Chondrocyte (in vitro differentiated cells): ENCODE results near the gene ARL4D. TPM values are rescaled to one million over a fixed set of nuclear protein-coding genes. Genes with fewer than 3 reads are reported as not detected.
"Not testable (repeated sequence)": the region's sequence is repeated elsewhere in the genome, so short reads cannot be mapped to it uniquely, and the experiment has no call there.

Source experiments
- DNase-seq: peaks from one replicate; pipeline ENCODE4 v3.0.0; 2021; ENCODE audit warnings: mixed read lengths, low spot score
- H3K27ac Mint-ChIP-seq: one replicate; pipeline ENCODE4 v1.8.0; 2021; ENCODE audit warnings: mild to moderate bottlenecking, moderate library complexity, mixed read lengths; ENCODE audit not compliant: unreplicated experiment
- H3K27me3 Mint-ChIP-seq: 2 replicates; pipeline ENCODE4 v1.8.0; 2021; ENCODE audit warnings: low read depth, mixed read lengths
- H3K36me3 Mint-ChIP-seq: 2 replicates; pipeline ENCODE4 v1.8.0; 2021; ENCODE audit warnings: low read depth, mixed read lengths
- H3K4me1 Mint-ChIP-seq: 2 replicates; pipeline ENCODE4 v1.8.0; 2021; ENCODE audit warnings: low read depth, mild to moderate bottlenecking, mixed read lengths
- H3K4me3 Mint-ChIP-seq: one replicate; pipeline ENCODE4 v1.8.0; 2021; ENCODE audit warnings: mild to moderate bottlenecking, moderate library complexity, mixed read lengths; ENCODE audit not compliant: unreplicated experiment
- H3K9me3 Mint-ChIP-seq: 2 replicates; pipeline ENCODE4 v1.8.0; 2021; ENCODE audit warnings: low read depth, mixed read lengths
- CTCF ChIP-seq: fragments of 200-600 bp; sonication (generic); IDR thresholded peaks from 2 replicates; pipeline ENCODE4 v1.5.0; 2021; ENCODE audit warnings: antibody characterized with exemption, mild to moderate bottlenecking, moderate library complexity
- total RNA-seq: library from RNA; stranded (reverse); gene quantifications from 3 replicates; pipeline ENCODE4 v1.2.1, GENCODE V29; 2021

ARL4D gene
- total RNA-seq, 1 donor from 2014 or later: 37.5 TPM

DNA sequence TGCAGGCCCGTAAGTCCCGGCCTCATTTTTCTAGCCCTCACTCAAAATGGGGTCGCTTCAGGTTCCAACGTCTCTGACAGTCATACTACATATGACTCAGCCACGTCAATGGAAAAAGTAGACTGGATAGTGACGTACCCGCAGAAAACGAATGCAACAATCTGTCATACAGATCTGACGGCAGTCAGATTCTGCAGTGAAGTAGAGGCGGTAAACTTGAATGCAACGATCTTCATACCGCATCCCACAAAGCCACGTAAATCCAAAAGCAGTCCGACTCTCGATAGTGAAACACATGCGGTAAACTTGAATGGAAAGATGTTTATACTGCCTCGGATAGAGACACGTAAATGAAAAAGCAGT lies 38.4 kb upstream of the ARL4D start:
- H3K4me3 Mint-ChIP-seq: peak overlapping the region; percentile 69
- H3K27ac Mint-ChIP-seq: peak overlapping the region; percentile 99
- no peak for TF ChIP-seq CTCF
- peaks cover 2% of the 10 kb centered on the region for H3K36me3 Mint-ChIP-seq
- H3K4me1 Mint-ChIP-seq: peaks cover 29% of the 10 kb centered on the region
- no peaks in the 10 kb centered on the region for H3K9me3 Mint-ChIP-seq
- H3K27me3 Mint-ChIP-seq: no peaks in the 10 kb centered on the region
- DNase-seq: no peak

DNA sequence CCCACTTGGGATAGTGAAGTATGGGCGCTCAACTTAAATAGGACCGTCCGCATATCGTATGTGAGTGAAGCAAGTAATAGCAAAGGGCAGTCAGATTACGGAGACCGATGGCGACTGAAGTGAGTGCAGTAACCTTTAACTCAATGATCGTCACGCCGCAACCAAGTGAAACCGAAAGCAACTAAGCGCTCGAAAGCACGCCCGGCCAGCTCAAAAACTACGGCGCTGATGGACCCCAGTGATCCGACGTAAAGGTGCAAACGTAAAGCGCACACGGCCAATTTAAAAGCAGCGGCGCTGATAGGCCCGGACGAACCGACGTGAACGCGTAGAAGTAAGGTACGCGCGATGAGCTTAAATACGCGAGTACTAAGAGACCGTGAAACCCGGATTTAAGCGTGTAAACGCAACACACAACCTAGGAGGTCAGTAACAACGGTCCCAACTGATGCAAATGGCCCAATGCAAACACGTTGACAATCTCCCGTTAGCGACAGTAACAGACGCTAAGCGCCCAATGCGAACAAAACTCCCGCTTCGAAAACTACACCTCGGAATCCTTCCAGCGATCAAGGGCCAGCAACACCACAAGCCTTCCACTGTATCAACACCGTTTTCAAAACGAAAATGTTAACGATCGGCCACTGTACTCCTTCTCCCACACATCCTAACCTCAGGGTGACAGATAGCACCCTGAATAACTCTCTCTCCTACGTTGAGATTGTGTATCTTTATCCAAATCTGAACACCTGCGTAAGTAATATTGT lies 37.9 kb upstream of the ARL4D start:
- DNase-seq: no peak
- Mint-ChIP-seq H3K27ac (peak overlapping the region; percentile 99), H3K27me3 (no peaks in the 10 kb centered on the region), H3K4me3 (peak overlapping the region; percentile 71), H3K9me3 (no peaks in the 10 kb centered on the region), H3K4me1 (peaks cover 29% of the 10 kb centered on the region), H3K36me3 (peaks cover 2% of the 10 kb centered on the region)
- no peak for TF ChIP-seq CTCF

GRCh38 chr17:43363181-43363925 lies 35.4 kb upstream of the ARL4D start:
- DNase-seq: no peak
- H3K9me3 Mint-ChIP-seq: no peaks in the 10 kb centered on the region
- no peaks in the 10 kb centered on the region for H3K27me3 Mint-ChIP-seq
- peaks cover 27% of the 10 kb centered on the region for H3K4me1 Mint-ChIP-seq
- TF ChIP-seq CTCF: no peak
- H3K36me3 Mint-ChIP-seq: peaks cover 2% of the 10 kb centered on the region
- peak overlapping the region; percentile 20 for H3K4me3 Mint-ChIP-seq
- no peak overlapping the region for H3K27ac Mint-ChIP-seq

DNA sequence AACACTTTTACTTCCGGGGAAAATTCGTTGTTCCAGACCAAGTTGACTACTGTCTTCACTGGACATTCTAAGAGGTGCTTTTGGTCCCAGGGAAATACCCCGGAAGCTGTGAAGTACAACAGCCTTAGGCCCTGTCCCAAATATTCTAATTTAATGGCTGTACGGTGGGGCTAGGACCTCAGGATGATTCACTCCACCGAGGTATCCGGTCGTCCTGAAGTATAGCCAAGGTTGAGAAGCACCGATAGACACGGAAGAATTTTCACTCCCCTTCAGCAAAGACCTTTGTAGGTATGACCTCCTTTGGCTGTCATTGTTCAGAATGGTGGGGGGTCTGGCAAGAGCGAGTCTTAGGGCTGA lies 34.9 kb upstream of the ARL4D start:
- no peak for TF ChIP-seq CTCF
- Mint-ChIP-seq H3K9me3 (no peaks in the 10 kb centered on the region), H3K4me3 (no peak overlapping the region), H3K36me3 (peaks cover 2% of the 10 kb centered on the region), H3K27me3 (no peaks in the 10 kb centered on the region), H3K4me1 (peaks cover 31% of the 10 kb centered on the region), H3K27ac (no peak overlapping the region)
- DNase-seq: no peak

DNA sequence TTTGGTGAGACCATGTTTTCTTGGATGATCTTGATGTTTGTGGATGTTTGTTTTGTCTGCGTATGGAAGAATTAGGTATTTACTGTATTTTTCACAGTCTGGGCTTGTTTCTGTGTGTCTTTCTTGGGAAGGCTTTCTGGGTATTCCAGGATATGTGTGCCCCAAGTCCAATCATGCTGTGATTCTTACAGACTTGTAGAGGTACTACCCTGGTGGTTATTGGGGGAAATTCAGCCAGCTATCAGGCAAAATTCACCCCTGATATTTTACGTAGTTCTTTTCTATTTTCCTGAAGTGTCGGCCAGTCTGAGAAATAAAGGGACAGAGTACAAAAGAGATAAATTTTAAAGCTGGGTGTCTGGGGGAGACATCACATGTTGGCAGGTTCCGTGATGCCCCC lies 33.4 kb upstream of the ARL4D start:
- Mint-ChIP-seq H3K27me3 (no peaks in the 10 kb centered on the region), H3K4me3 (no peak overlapping the region), H3K9me3 (no peaks in the 10 kb centered on the region), H3K36me3 (peaks cover 2% of the 10 kb centered on the region), H3K27ac (no peak overlapping the region), H3K4me1 (peaks cover 25% of the 10 kb centered on the region)
- TF ChIP-seq CTCF: peak; percentile 44
- no peak for DNase-seq

DNA sequence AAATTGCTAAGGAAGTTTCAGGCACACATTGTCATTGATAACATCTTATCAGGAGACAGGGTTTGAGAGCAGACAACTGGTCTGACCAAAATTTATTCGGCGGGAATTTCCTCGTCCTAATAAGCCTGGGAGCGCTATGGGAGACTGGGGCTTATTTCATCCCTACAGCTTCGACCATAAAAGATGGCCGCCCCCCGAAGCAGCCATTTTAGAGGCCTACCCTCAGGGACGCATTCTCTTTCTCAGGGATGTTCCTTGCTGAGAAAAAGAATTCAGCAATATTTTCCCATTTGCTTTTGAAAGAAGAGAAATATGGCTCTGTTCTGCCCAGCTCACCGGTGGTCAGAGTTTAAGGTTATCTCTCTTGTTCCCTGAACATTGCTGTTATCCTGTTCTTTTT lies 32.9 kb upstream of the ARL4D start:
- H3K36me3 Mint-ChIP-seq, H3K27me3 Mint-ChIP-seq, H3K27ac Mint-ChIP-seq, DNase-seq, H3K9me3 Mint-ChIP-seq, H3K4me3 Mint-ChIP-seq: not testable (repeated sequence)
- H3K4me1 Mint-ChIP-seq: peaks cover 25% of the 10 kb centered on the region
